Esophagus muscularis mucosa (tissue), 4 donors: ENCODE data around the gene C16orf54.
A peak's percentile ranks its signal among the peaks of the same experiment; 100 is the strongest.

Source experiments
- EP300 ChIP-seq: sonication (generic); formaldehyde crosslinking; IDR thresholded peaks from one replicate; pipeline ENCODE4 v1.6.1; 2017; ENCODE audit warnings: antibody characterized with exemption
- POLR2AphosphoS5 ChIP-seq, 2 donors: sonication (generic); formaldehyde crosslinking; IDR thresholded peaks; one replicate each; pipeline ENCODE4 v1.6.1; 2017; ENCODE audit warnings: antibody characterized with exemption in 2 of 2
- TF ChIP-seq, protein P1 (sequence below), 3 experiments: fragments of 200-600 bp in 2 of 3; fragments of 450-650 bp in 1 of 3; sonication (generic) in 2 of 3; IDR thresholded peaks; one replicate each; pipeline ENCODE4 v1.5.1; 2017 to 2019; ENCODE audit warnings: antibody characterized with exemption in 3 of 3, mild to moderate bottlenecking in 2 of 3, moderate library complexity in 1 of 3

DNA sequence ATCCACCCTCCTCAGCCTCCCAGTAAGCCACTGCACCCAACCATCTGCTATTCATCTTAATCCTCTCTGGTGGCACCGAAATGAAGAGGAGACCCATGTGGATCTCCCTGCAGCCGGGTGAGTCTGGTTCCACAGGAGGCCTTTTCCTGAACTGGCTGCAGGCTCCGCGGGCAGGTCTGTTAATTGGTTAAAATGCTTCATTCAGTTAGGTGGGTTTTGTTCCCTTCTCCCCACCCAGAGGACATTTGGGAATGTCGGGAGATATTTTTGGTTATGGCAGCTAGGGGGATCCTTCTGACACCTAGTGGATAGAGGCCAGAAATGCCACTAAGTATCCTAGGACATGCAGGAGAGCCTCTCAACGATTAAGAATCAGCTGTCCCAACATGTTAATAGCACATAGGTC lies 16.7 kb downstream of the C16orf54 start:
- TF ChIP-seq, protein P1, sequence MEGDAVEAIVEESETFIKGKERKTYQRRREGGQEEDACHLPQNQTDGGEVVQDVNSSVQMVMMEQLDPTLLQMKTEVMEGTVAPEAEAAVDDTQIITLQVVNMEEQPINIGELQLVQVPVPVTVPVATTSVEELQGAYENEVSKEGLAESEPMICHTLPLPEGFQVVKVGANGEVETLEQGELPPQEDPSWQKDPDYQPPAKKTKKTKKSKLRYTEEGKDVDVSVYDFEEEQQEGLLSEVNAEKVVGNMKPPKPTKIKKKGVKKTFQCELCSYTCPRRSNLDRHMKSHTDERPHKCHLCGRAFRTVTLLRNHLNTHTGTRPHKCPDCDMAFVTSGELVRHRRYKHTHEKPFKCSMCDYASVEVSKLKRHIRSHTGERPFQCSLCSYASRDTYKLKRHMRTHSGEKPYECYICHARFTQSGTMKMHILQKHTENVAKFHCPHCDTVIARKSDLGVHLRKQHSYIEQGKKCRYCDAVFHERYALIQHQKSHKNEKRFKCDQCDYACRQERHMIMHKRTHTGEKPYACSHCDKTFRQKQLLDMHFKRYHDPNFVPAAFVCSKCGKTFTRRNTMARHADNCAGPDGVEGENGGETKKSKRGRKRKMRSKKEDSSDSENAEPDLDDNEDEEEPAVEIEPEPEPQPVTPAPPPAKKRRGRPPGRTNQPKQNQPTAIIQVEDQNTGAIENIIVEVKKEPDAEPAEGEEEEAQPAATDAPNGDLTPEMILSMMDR (IDR thresholded peaks at IDR 0.05), result peak; percentile 31 to 53 (median 43)
- no peak for TF ChIP-seq EP300
- TF ChIP-seq POLR2AphosphoS5 (IDR thresholded peaks at IDR 0.05), result no peak
